ENCODE results near the gene SERPINB1. TPM values are rescaled to one million over a fixed set of nuclear protein-coding genes. Genes with fewer than 3 reads are reported as not detected.

Gene SERPINB1
- polyA plus RNA-seq, 1 of the 3 experiments (the other 2 are of a cell fraction), result 9.4 TPM

DNA sequence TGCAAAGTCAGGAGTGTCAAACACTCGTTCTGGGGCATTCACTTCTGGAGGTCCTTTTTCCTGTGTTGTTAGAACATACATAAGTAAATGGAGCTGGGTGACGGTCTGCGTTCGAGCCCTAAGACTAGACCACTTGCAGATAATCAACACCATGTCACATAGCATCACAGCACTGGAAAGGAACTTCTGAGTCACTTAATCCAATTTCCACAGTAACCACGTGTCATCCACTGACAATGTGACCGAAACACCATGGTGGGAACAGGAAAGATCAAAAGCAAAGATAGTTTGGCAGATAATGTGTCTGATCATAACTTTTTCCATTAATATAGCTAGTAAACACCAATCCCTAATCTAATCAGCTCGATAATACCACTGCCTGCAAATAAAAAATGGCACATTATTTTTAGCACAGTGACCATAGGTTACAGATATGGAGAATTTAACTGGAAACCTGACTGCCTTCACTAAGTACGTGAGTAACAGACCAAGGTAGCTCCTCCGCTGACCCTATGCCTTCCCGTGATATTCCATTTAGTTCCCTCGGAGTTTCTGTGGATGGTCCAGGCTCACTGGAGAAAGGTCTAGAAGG lies 41.6 kb downstream of the SERPINB1 start:
- Histone ChIP-seq H2AFZ (ENCODE audit: low read depth) (no peak overlapping the region), H3F3A (replicated peaks; ENCODE audit: insufficient read depth) (no peaks in the 10 kb centered on the region), H4K20me1 (ENCODE audit: insufficient read depth) (no peaks in the 10 kb centered on the region), H3K9me3 (no peaks in the 10 kb centered on the region), H3K9ac (no peak overlapping the region), H3K27ac (ENCODE audit: low read depth in 2 of 2, low read length in 1 of 2) (no peak overlapping the region), H3K27me3 (ENCODE audit: insufficient read depth) (no peaks in the 10 kb centered on the region), H3K36me3 (replicated peaks in 1 of 2; ENCODE audit: control insufficient read depth in 1 of 2, insufficient read depth in 2 of 2, low read length in 1 of 2) (no peaks in the 10 kb centered on the region), H3K4me1 (ENCODE audit: control insufficient read depth in 1 of 2, insufficient read depth in 2 of 2, low read depth in 1 of 2, low read length in 1 of 2) (peaks cover 0 to 19% of the 10 kb centered on the region in 2 experiments; a peak in 2 of 4 replicates), H3K79me2 (ENCODE audit: insufficient read depth) (no peaks in the 10 kb centered on the region), H3K4me3 (ENCODE audit: low read depth in 2 of 2, low read length in 1 of 2) (no peak overlapping the region), H3K9me2 (no peaks in the 10 kb centered on the region), H3K4me2 (no peak overlapping the region)
- ChIA-PET CTCF (interaction anchor here (0.8 to 1.8 kb wide), 3 partner anchors 9 to 46 kb away, joined by 3 to 10 read pairs (median 4); no protein-coding TSS in a partner anchor), POLR2A (no interaction called here)
- TF ChIP-seq CHD2 (IDR thresholded peaks at IDR 0.05; ENCODE audit: low read length, partially characterized antibody) (no peak), JUND (IDR thresholded peaks at IDR 0.05) (no peak), REST (IDR thresholded peaks at IDR 0.05; ENCODE audit: low read depth, low read length) (no peak), YY1 (IDR thresholded peaks at IDR 0.05; ENCODE audit: low read depth) (no peak), PBX3 (IDR thresholded peaks at IDR 0.05) (no peak), NFIC (IDR thresholded peaks at IDR 0.05; ENCODE audit: borderline replicate concordance) (no peak), TCF12 (IDR thresholded peaks at IDR 0.05) (no peak), FOXM1 (IDR thresholded peaks at IDR 0.05; ENCODE audit: low read depth) (no peak), POLR2AphosphoS5 (IDR thresholded peaks at IDR 0.05; ENCODE audit: low read depth, low read length) (no peak), RCOR1 (IDR thresholded peaks at IDR 0.05; ENCODE audit: low read length) (no peak), FOXJ3 (CRISPR knock-in tag; IDR thresholded peaks at IDR 0.05) (no peak), MAX (IDR thresholded peaks at IDR 0.05; ENCODE audit: low read depth) (no peak)
- DNase-seq, result no peak
- 74% methylated on average over 11 of the region's 11 CpGs for WGBS (ENCODE audit: low lambda C conversion rate)

- no peaks in the 10 kb centered on the region for H3K9me2 ChIP-seq
- no peaks in the 10 kb centered on the region for H3K36me3 ChIP-seq (replicated peaks in 1 of 2; ENCODE audit: control insufficient read depth in 1 of 2, insufficient read depth in 2 of 2, low read length in 1 of 2)
- peaks cover 0 to 8% of the 10 kb centered on the region in 2 experiments; a peak in 2 of 4 replicates for H3K4me1 ChIP-seq (ENCODE audit: control insufficient read depth in 1 of 2, insufficient read depth in 2 of 2, low read depth in 1 of 2, low read length in 1 of 2)
- H3F3A ChIP-seq (replicated peaks; ENCODE audit: insufficient read depth), result no peaks in the 10 kb centered on the region
- no peak overlapping the region for H3K9ac ChIP-seq
- no peak for TF ChIP-seq YY1 (IDR thresholded peaks at IDR 0.05; ENCODE audit: low read depth)
- TF ChIP-seq, protein P1, sequence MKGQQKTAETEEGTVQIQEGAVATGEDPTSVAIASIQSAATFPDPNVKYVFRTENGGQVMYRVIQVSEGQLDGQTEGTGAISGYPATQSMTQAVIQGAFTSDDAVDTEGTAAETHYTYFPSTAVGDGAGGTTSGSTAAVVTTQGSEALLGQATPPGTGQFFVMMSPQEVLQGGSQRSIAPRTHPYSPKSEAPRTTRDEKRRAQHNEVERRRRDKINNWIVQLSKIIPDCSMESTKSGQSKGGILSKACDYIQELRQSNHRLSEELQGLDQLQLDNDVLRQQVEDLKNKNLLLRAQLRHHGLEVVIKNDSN (IDR thresholded peaks at IDR 0.05; ENCODE audit: borderline replicate concordance, low read depth), result no peak
- no peak for TF ChIP-seq TEAD4 (IDR thresholded peaks at IDR 0.05; ENCODE audit: borderline replicate concordance, insufficient read depth)
- no peak for TF ChIP-seq NRF1 (IDR thresholded peaks at IDR 0.05; ENCODE audit: low read depth, low read length)
- no peak for TF ChIP-seq POLR2AphosphoS5 (IDR thresholded peaks at IDR 0.05; ENCODE audit: low read depth, low read length)
- TF ChIP-seq EZH2phosphoT487 (IDR thresholded peaks at IDR 0.05; ENCODE audit: borderline replicate concordance, low read depth), result no peak
- no peak for TF ChIP-seq TAF1 (IDR thresholded peaks at IDR 0.05; ENCODE audit: borderline replicate concordance, low read depth, low read length)
- no peak for TF ChIP-seq MEF2A (IDR thresholded peaks at IDR 0.05; ENCODE audit: borderline replicate concordance, low read depth)
- no peak for TF ChIP-seq SIN3A (IDR thresholded peaks at IDR 0.05; ENCODE audit: borderline replicate concordance, low read depth, low read length)
- TF ChIP-seq TCF12 (IDR thresholded peaks at IDR 0.05), result no peak
- TF ChIP-seq GATA2 (CRISPR knock-in tag; IDR thresholded peaks at IDR 0.05), result no peak
- no peaks in the 10 kb centered on the region for H3K9me3 ChIP-seq
- no peaks in the 10 kb centered on the region for H4K20me1 ChIP-seq (ENCODE audit: insufficient read depth)
- H3K4me3 ChIP-seq (ENCODE audit: low read depth in 2 of 2, low read length in 1 of 2), result no peak overlapping the region
- no peaks in the 10 kb centered on the region for H3K79me2 ChIP-seq (ENCODE audit: insufficient read depth)
- WGBS (ENCODE audit: low lambda C conversion rate), result 87% methylated on average over 11 of the region's 11 CpGs
- H3K4me2 ChIP-seq, result no peak overlapping the region
- H3K27me3 ChIP-seq (ENCODE audit: insufficient read depth), result no peaks in the 10 kb centered on the region
- CTCF ChIA-PET, result interaction anchor here (0.9 to 1.8 kb wide), 5 partner anchors 8 to 190 kb away, joined by 3 to 10 read pairs (median 4); no protein-coding TSS in a partner anchor
- POLR2A ChIA-PET, result no interaction called here
- H3K27ac ChIP-seq (ENCODE audit: low read depth in 2 of 2, low read length in 1 of 2), result no peak overlapping the region
- H2AFZ ChIP-seq (ENCODE audit: low read depth), result no peak overlapping the region
- no peak for DNase-seq
These were observed 43.0 kb downstream of the SERPINB1 start for GRCh38 chr6:2798586-2799134.
